ENCODE data around the gene SYNGR3.
"Not testable (repeated sequence)": the region's sequence is repeated elsewhere in the genome, so short reads cannot be mapped to it uniquely, and the experiment has no call there.

Gene SYNGR3

GRCh38 chr16:2032285-2033056 lies 42.7 kb downstream of the SYNGR3 start:
- H3K4me3 ChIP-seq = no peak overlapping the region

GRCh38 chr16:2033057-2033908 lies 43.5 kb downstream of the SYNGR3 start:
- TF ChIP-seq FOXP2 (optimal IDR thresholded peaks at IDR 0.05; ENCODE audit: control extremely low read depth, extremely low read length, insufficient read depth) = no peak
- Histone ChIP-seq H3K4me3 (no peak overlapping the region), H3K36me3 (ENCODE audit: insufficient read depth, low read length) (peaks cover 3% of the 10 kb centered on the region; the same call in 1 of the 2 replicates), H3K9me3 (ENCODE audit: low read depth, low read length) (no peaks in the 10 kb centered on the region), H3K27ac (peak overlapping the region; percentile 80), H3K9ac (ENCODE audit: insufficient read length) (peak overlapping the region; percentile 59)
- DNase-seq (ENCODE audit: low read depth, low spot score) = no peak

More at GRCh38 chr16:2032285-2033056, 42.7 kb downstream of the SYNGR3 start:
- peaks cover 3% of the 10 kb centered on the region; the same call in 1 of the 2 replicates for H3K36me3 ChIP-seq (ENCODE audit: insufficient read depth, low read length)
- no peak for DNase-seq (ENCODE audit: low read depth, low spot score)
- no peaks in the 10 kb centered on the region for H3K9me3 ChIP-seq (ENCODE audit: low read depth, low read length)
- no peak for TF ChIP-seq FOXP2 (optimal IDR thresholded peaks at IDR 0.05; ENCODE audit: control extremely low read depth, extremely low read length, insufficient read depth)
- TF ChIP-seq EZH2 (IDR thresholded peaks at IDR 0.05) = no peak
- no peak for TF ChIP-seq POLR2AphosphoS5 (IDR thresholded peaks at IDR 0.05; ENCODE audit: borderline replicate concordance, low read depth, low read length)
- no peak overlapping the region for H3K9ac ChIP-seq (ENCODE audit: insufficient read length)
- 0 out of 2 replicates have a peak overlapping the region, but pooled peaks have one; percentile 42 for H3K27ac ChIP-seq

- not testable (repeated sequence) for H3K9me3 ChIP-seq (ENCODE audit: low read depth, low read length); DNase-seq (ENCODE audit: low read depth, low spot score); H3K4me3 ChIP-seq; H3K36me3 ChIP-seq (ENCODE audit: insufficient read depth, low read length)
- H3K9ac ChIP-seq (ENCODE audit: insufficient read length) = peak overlapping the region; percentile 59
- H3K27ac ChIP-seq = peak overlapping the region; percentile 80
Measured at GRCh38 chr16:2033909-2034695, 44.3 kb downstream of the SYNGR3 start.

- Histone ChIP-seq H3K9me3 (ENCODE audit: low read depth, low read length) (no peaks in the 10 kb centered on the region), H3K27ac (peak overlapping the region; percentile 99), H3K36me3 (ENCODE audit: insufficient read depth, low read length) (peaks cover 3% of the 10 kb centered on the region; the same call in 1 of the 2 replicates), H3K9ac (ENCODE audit: insufficient read length) (no peak overlapping the region), H3K4me3 (no peak overlapping the region)
- TF ChIP-seq POLR2AphosphoS5 (IDR thresholded peaks at IDR 0.05; ENCODE audit: borderline replicate concordance, low read depth, low read length) (no peak), EZH2 (IDR thresholded peaks at IDR 0.05) (no peak)
- DNase-seq (ENCODE audit: low read depth, low spot score) = no peak
Measured at GRCh38 chr16:2034696-2035430, 45.1 kb downstream of the SYNGR3 start.

GRCh38 chr16:2035431-2036199 lies 45.8 kb downstream of the SYNGR3 start:
- Histone ChIP-seq H3K9ac (ENCODE audit: insufficient read length) (peak overlapping the region; percentile 64), H3K36me3 (ENCODE audit: insufficient read depth, low read length) (peaks cover 3% of the 10 kb centered on the region; the same call in 1 of the 2 replicates), H3K4me3 (peak overlapping the region; percentile 47), H3K9me3 (ENCODE audit: low read depth, low read length) (no peaks in the 10 kb centered on the region), H3K27ac (peak overlapping the region; percentile 99)
- DNase-seq (ENCODE audit: low read depth, low spot score) = no peak
- no peak for TF ChIP-seq EZH2 (IDR thresholded peaks at IDR 0.05)
- TF ChIP-seq FOXP2 (optimal IDR thresholded peaks at IDR 0.05; ENCODE audit: control extremely low read depth, extremely low read length, insufficient read depth) = no peak
- no peak for TF ChIP-seq POLR2AphosphoS5 (IDR thresholded peaks at IDR 0.05; ENCODE audit: borderline replicate concordance, low read depth, low read length)

- TF ChIP-seq EZH2 (IDR thresholded peaks at IDR 0.05) (no peak), POLR2AphosphoS5 (IDR thresholded peaks at IDR 0.05; ENCODE audit: borderline replicate concordance, low read depth, low read length) (no peak), FOXP2 (optimal IDR thresholded peaks at IDR 0.05; ENCODE audit: control extremely low read depth, extremely low read length, insufficient read depth) (no peak)
- Histone ChIP-seq H3K9ac (ENCODE audit: insufficient read length) (peak overlapping the region; percentile 64), H3K9me3 (ENCODE audit: low read depth, low read length) (no peaks in the 10 kb centered on the region), H3K36me3 (ENCODE audit: insufficient read depth, low read length) (peaks cover 3% of the 10 kb centered on the region; the same call in 1 of the 2 replicates), H3K27ac (peak overlapping the region; percentile 99), H3K4me3 (peak overlapping the region; percentile 47)
- DNase-seq (ENCODE audit: low read depth, low spot score) = no peak
Measured at GRCh38 chr16:2036200-2036966, 46.6 kb downstream of the SYNGR3 start.

GRCh38 chr16:2037115-2037514 lies 47.3 kb downstream of the SYNGR3 start:
- TF ChIP-seq EZH2 (IDR thresholded peaks at IDR 0.05) (no peak), FOXP2 (optimal IDR thresholded peaks at IDR 0.05; ENCODE audit: control extremely low read depth, extremely low read length, insufficient read depth) (no peak), POLR2AphosphoS5 (IDR thresholded peaks at IDR 0.05; ENCODE audit: borderline replicate concordance, low read depth, low read length) (no peak)
- Histone ChIP-seq H3K9ac (ENCODE audit: insufficient read length) (peak overlapping the region; percentile 89), H3K36me3 (ENCODE audit: insufficient read depth, low read length) (peaks cover 3% of the 10 kb centered on the region; the same call in 1 of the 2 replicates), H3K4me3 (peak overlapping the region; percentile 71; the same call in 1 of the 2 replicates), H3K27ac (peak overlapping the region; percentile 99), H3K9me3 (ENCODE audit: low read depth, low read length) (no peaks in the 10 kb centered on the region)
- no peak for DNase-seq (ENCODE audit: low read depth, low spot score)
